ENCODE measurements around the gene LPCAT3. TPM values are rescaled to one million over a fixed set of nuclear protein-coding genes. Genes with fewer than 3 reads are reported as not detected.

LPCAT3 gene
- total RNA-seq, 3 donors from 2014 or later: 79.8 to 121 (median 102) TPM

DNA sequence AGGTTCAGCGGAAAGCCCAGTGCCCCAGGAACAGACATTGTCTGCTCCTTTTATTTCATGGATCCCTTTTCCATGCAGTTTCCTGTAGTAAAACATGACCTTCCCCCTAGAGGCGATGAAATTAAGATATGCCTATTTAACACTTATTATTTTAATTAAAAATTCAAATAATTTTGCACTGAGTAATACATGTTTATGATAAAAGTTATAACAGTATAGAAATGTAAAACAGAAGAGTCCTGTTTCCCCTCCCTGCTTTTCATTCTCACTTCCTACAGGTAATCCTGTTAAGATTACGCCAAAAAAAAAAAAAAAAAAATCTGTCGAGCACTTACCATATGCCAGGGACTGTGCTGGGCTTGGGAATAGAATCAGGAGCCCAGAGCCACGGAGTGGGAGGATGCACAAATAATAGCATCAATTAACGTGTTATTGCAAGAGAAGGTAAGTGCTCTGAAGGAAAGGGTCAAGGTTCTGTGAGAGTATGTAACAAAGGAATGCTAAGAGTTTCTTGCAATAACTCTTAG is 830 bp upstream of the LPCAT3 start:
- no peak for DNase-seq
- Histone ChIP-seq H3K36me3 (ENCODE audit: low read depth) (peaks cover 7% of the 10 kb centered on the region), H3K9me3 (no peaks in the 10 kb centered on the region), H3K4me3 (peak overlapping the region; percentile 54), H3K4me1 (ENCODE audit: low read depth) (peaks cover 26% of the 10 kb centered on the region)
- intact Hi-C loops (cut with DNase I, micrococcal nuclease): no loop called here
- TF ChIP-seq, protein P1, sequence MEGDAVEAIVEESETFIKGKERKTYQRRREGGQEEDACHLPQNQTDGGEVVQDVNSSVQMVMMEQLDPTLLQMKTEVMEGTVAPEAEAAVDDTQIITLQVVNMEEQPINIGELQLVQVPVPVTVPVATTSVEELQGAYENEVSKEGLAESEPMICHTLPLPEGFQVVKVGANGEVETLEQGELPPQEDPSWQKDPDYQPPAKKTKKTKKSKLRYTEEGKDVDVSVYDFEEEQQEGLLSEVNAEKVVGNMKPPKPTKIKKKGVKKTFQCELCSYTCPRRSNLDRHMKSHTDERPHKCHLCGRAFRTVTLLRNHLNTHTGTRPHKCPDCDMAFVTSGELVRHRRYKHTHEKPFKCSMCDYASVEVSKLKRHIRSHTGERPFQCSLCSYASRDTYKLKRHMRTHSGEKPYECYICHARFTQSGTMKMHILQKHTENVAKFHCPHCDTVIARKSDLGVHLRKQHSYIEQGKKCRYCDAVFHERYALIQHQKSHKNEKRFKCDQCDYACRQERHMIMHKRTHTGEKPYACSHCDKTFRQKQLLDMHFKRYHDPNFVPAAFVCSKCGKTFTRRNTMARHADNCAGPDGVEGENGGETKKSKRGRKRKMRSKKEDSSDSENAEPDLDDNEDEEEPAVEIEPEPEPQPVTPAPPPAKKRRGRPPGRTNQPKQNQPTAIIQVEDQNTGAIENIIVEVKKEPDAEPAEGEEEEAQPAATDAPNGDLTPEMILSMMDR (IDR thresholded peaks at IDR 0.05): no peak
- no peak for ATAC-seq

DNA sequence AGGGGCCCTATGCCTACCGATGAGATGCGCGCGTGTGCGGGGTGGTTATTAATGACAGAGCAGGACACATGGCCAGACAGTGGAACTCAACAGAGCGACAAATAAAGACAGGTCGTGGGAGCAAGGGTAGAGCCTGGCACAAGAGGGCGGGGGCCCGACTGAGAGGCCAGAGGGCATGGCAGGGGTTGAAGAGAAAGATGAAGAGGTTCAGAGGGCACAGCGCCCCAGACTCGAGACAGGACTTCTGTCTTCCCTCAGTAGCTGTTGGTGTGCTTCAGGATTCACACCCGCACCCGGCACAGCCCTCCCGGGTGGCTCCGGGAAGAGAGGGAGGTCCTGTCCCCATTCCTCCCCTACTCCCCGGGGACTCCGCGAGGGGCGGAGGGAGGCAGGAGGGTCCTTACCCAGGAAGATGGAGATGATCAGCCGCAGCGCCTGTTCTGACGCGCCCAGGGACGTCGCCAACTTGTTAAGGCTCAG is 366 bp downstream of the LPCAT3 start:
- TF ChIP-seq, protein P1 (IDR thresholded peaks at IDR 0.05): no peak
- H3K4me1 ChIP-seq (ENCODE audit: low read depth): peaks cover 26% of the 10 kb centered on the region
- H3K36me3 ChIP-seq (ENCODE audit: low read depth): peaks cover 10% of the 10 kb centered on the region
- ATAC-seq (peak; percentile 21), DNase-seq (peak in 1 of 3 donors; percentile 50)
- intact Hi-C loops (cut with DNase I, micrococcal nuclease): no loop called here
- peak overlapping the region; percentile 54 for H3K4me3 ChIP-seq
- no peaks in the 10 kb centered on the region for H3K9me3 ChIP-seq

DNA sequence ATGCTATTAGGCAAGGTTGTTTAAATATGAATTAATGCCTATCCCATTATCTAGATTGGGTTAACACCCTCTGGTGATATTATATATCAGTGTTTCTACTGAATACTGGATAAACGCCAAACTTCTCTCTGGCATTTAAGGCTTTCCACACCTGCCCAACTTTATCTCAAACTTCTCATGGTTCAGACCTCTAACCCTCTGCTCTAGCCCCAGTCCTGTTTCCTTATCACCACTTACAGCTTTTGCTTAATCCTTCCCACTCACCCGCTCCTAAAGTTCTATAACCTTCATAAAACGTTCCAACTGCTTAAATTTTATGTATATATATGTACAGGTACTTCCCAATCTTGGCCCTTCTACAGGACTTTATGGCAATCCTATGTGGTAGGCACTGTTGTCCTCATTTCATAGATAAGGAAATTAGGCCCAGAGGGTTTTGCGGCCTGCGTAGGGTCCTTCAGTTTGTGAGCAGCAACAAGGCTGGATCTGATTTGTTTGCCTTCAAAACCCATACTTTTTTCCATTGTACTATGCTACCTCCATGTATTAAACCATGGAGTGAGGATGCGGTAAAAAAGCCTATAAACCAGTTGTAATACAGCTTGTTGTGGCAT is 1.2 kb downstream of the LPCAT3 start:
- ATAC-seq: peak; percentile 2
- DNase-seq: peak in 1 of 3 donors; percentile 23
- intact Hi-C loops (cut with DNase I, micrococcal nuclease): no loop called here

DNA sequence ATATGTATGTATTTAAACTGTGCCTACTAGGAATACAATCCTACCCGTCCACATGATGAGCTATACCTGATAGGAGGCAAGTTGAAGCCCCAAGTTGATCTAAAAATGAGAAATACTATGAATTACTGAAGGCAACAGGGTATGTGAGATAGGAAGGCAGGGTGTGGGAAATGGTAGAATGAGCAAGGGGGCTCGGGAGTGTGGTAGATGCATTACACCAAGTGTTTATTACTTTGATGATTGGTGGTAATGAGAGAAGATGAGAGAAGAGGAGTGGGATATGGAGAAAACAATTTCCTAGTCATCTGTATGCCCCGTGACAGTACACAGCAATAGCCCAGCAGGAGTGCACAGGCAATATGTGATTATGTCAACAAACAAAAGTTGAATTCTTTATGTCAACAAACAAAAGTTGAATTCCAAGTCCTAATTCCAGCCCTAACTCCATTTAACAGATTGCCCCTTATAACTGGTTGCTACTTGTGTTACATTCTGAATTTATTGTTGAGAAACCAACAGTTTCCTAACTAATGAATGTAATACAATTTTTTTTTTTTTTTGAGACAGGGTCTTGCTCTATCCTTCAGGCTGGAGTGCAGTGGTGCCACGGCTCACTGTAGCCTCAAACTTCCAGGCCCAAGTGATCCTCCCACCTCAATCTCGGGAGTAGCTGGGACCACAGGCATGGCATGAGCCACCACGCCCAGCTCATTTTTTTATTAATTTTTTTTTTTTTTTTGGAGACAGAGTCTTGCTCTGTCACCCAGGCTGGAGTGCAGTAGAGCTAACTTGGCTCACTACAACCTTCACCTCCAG is 2.5 kb downstream of the LPCAT3 start:
- intact Hi-C loops (cut with DNase I, micrococcal nuclease): no loop called here

More for the DNA sequence above, 1.2 kb downstream of the LPCAT3 start:
- Histone ChIP-seq H3K36me3 (ENCODE audit: low read depth) (peaks cover 10% of the 10 kb centered on the region), H3K4me1 (ENCODE audit: low read depth) (peaks cover 26% of the 10 kb centered on the region), H3K9me3 (no peaks in the 10 kb centered on the region), H3K4me3 (no peak overlapping the region)
- TF ChIP-seq, protein P1 (IDR thresholded peaks at IDR 0.05): no peak

DNA sequence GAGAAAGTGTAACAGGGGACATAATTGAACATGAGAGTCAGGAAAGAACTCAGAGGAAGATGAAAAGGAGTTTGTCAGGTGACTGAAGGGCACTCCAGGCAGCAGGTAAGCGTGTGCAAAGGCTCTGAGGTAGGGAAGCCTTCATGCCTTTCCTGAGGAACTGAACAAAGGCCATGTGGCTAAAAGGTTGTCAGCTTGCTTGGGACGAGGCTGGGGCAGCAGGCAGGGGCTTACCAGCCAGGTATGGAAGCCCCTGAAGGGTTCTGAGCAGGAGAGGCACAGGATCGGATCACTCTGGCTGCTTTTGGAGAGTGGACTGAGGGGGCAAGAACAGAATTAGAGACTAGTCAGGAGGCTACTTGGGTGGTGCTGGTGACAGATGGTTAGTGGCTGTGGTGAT is 5.2 kb downstream of the LPCAT3 start:
- Histone ChIP-seq H3K36me3 (ENCODE audit: low read depth) (peaks cover 6% of the 10 kb centered on the region), H3K4me3 (no peak overlapping the region), H3K9me3 (no peaks in the 10 kb centered on the region), H3K4me1 (ENCODE audit: low read depth) (peaks cover 25% of the 10 kb centered on the region)
- ATAC-seq: no peak
- intact Hi-C loops (cut with DNase I, micrococcal nuclease): no loop called here
- no peak for DNase-seq
- TF ChIP-seq, protein P1 (IDR thresholded peaks at IDR 0.05): no peak

More for the DNA sequence above, 2.5 kb downstream of the LPCAT3 start:
- H3K4me3 ChIP-seq: no peak overlapping the region
- no peaks in the 10 kb centered on the region for H3K9me3 ChIP-seq
- TF ChIP-seq, protein P1 (IDR thresholded peaks at IDR 0.05): no peak
- peaks cover 26% of the 10 kb centered on the region for H3K4me1 ChIP-seq (ENCODE audit: low read depth)
- ATAC-seq (no peak), DNase-seq (no peak)
- peaks cover 10% of the 10 kb centered on the region for H3K36me3 ChIP-seq (ENCODE audit: low read depth)
